CD4-positive, alpha-beta T cell (primary cell): ENCODE results near the gene SNX7. TPM values are rescaled to one million over a fixed set of nuclear protein-coding genes. Genes with fewer than 3 reads are reported as not detected.

Source experiments
- ATAC-seq: fragments of 200-7000 bp; cut with Tn5 transposase; one replicate; pipeline ENCODE4 v1.10.0; 2022; ENCODE audit warnings: mild to moderate bottlenecking; ENCODE audit not compliant: poor library complexity
- CTCF ChIA-PET: fragments of 350-600 bp; sonication (Branson Sonifier 250); formaldehyde crosslinking; loops from one replicate; lab custom pipeline; 2021; ENCODE audit warnings: antibody characterized with exemption, inconsistent platforms; lab: Charles Lee
- POLR2A ChIA-PET: fragments of 350-600 bp; sonication (Branson Sonifier 250); formaldehyde crosslinking; loops from one replicate; lab custom pipeline; 2021; ENCODE audit warnings: antibody characterized with exemption, inconsistent platforms; lab: Charles Lee
- DNase-seq, 14 experiments: peaks; one replicate each; pipeline ENCODE4 v3.0.0-alpha.2; 2013 to 2020; ENCODE audit warnings: mixed read lengths in 2 of 14
- H3K27ac ChIP-seq, 2 donors: one replicate each; pipeline versions ENCODE4 v1.5.1 to v1.7.0; 2013; ENCODE audit warnings: low read length in 2 of 2, low read depth in 1 of 2, mild to moderate bottlenecking in 1 of 2
- H3K27me3 ChIP-seq, 2 experiments: 1 replicate in 1 of 2; 2 replicates in 1 of 2; pipeline versions ENCODE4 v1.6.1 to v1.7.0; 2013; ENCODE audit warnings: low read length in 2 of 2, control low read depth in 1 of 2, mild to moderate bottlenecking in 1 of 2, moderate library complexity in 1 of 2; ENCODE audit not compliant: insufficient read depth in 2 of 2, control insufficient read depth in 1 of 2
- H3K36me3 ChIP-seq: one replicate; pipeline ENCODE4 v1.6.1; 2013; ENCODE audit warnings: low read length, control low read depth; ENCODE audit not compliant: insufficient read depth
- H3K4me1 ChIP-seq: one replicate; pipeline ENCODE4 v1.6.1; 2013; ENCODE audit warnings: low read length, control low read depth; ENCODE audit not compliant: insufficient read depth
- H3K4me3 ChIP-seq: one replicate; pipeline ENCODE4 v1.5.1; 2013; ENCODE audit warnings: mild to moderate bottlenecking, low read length, moderate library complexity
- H3K9me3 ChIP-seq, 2 experiments: 1 replicate in 1 of 2; 2 replicates in 1 of 2; pipeline versions ENCODE4 v1.6.1 to v1.7.0; 2013; ENCODE audit warnings: low read length in 2 of 2, mild to moderate bottlenecking in 2 of 2, control low read depth in 1 of 2, moderate library complexity in 1 of 2; ENCODE audit not compliant: control insufficient read depth in 1 of 2, insufficient read depth in 1 of 2
- H3K27ac Mint-ChIP-seq: one replicate; pipeline ENCODE4 v1.8.0; 2020; ENCODE audit warnings: mixed read lengths
- H3K27me3 Mint-ChIP-seq: one replicate; pipeline ENCODE4 v1.8.0; 2021; ENCODE audit warnings: mixed read lengths
- H3K36me3 Mint-ChIP-seq: one replicate; pipeline ENCODE4 v1.8.0; 2021; ENCODE audit warnings: low read depth, mixed read lengths
- H3K4me1 Mint-ChIP-seq: one replicate; pipeline ENCODE4 v1.8.0; 2021; ENCODE audit warnings: low read depth, mixed read lengths
- H3K4me3 Mint-ChIP-seq: one replicate; pipeline ENCODE4 v1.8.0; 2020; ENCODE audit warnings: mild to moderate bottlenecking, mixed read lengths
- H3K9me3 Mint-ChIP-seq: one replicate; pipeline ENCODE4 v1.8.0; 2020; ENCODE audit warnings: mixed read lengths
- intact Hi-C, 2 experiments: fragments of 100-400 bp; cut with DNase I in 1 of 2; cut with micrococcal nuclease in 1 of 2; formaldehyde crosslinking; loops; one replicate each; pipeline versions ENCODE4 v1.15.1 to v1.9.0; 2023 to 2025; cut with DNase I, micrococcal nuclease
- total RNA-seq, 174 experiments: library from RNA in 2 of 174; stranded (reverse) in 2 of 174; gene quantifications; one replicate each; pipeline ENCODE4 v1.2.3 and lab custom pipeline; 2021 to 2026
- TF ChIP-seq, protein P1 (sequence below): fragments of 200-600 bp; IDR thresholded peaks from one replicate; pipeline ENCODE4 v1.8.0; 2022; ENCODE audit warnings: antibody characterized with exemption, mild to moderate bottlenecking

Gene SNX7
- total RNA-seq, 2 experiments from 2014 or later: not detected

DNA sequence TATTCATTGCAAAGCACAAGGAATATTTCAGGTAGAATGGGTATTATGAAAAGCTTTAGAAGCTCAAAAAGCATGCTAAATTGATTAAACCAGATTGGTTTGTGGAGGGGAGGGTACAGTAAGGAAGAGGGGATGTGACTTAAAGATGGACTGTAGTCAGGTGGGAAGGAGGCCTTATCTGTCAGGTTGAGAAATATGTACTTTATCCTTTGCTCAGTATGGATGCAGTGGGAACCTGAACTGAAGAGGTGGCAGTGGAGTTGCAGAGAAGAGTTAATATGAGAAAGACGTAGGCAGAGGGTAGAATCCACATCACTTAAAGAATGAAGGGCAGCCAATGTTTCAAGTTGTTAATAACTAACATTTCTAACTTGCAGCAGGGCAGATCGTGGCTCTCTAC lies 44.1 kb downstream of the SNX7 start:
- Histone ChIP-seq H3K27ac (no peak overlapping the region), H3K4me3 (no peak overlapping the region), H3K9me3 (no peaks in the 10 kb centered on the region), H3K36me3 (no peaks in the 10 kb centered on the region), H3K27me3 (no peaks in the 10 kb centered on the region), H3K4me1 (no peaks in the 10 kb centered on the region)
- H3K36me3 Mint-ChIP-seq: no peaks in the 10 kb centered on the region
- DNase-seq (no peak), ATAC-seq (no peak)
- ChIA-PET POLR2A (no interaction called here), CTCF (no interaction called here)
- H3K9me3 Mint-ChIP-seq: no peaks in the 10 kb centered on the region
- H3K4me3 Mint-ChIP-seq: no peak overlapping the region
- H3K4me1 Mint-ChIP-seq: no peaks in the 10 kb centered on the region
- no peak overlapping the region for H3K27ac Mint-ChIP-seq
- TF ChIP-seq, protein P1, sequence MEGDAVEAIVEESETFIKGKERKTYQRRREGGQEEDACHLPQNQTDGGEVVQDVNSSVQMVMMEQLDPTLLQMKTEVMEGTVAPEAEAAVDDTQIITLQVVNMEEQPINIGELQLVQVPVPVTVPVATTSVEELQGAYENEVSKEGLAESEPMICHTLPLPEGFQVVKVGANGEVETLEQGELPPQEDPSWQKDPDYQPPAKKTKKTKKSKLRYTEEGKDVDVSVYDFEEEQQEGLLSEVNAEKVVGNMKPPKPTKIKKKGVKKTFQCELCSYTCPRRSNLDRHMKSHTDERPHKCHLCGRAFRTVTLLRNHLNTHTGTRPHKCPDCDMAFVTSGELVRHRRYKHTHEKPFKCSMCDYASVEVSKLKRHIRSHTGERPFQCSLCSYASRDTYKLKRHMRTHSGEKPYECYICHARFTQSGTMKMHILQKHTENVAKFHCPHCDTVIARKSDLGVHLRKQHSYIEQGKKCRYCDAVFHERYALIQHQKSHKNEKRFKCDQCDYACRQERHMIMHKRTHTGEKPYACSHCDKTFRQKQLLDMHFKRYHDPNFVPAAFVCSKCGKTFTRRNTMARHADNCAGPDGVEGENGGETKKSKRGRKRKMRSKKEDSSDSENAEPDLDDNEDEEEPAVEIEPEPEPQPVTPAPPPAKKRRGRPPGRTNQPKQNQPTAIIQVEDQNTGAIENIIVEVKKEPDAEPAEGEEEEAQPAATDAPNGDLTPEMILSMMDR: no peak
- H3K27me3 Mint-ChIP-seq: no peaks in the 10 kb centered on the region
- intact Hi-C loops: no loop called here

- H3K36me3 Mint-ChIP-seq: no peaks in the 10 kb centered on the region
- Histone ChIP-seq H3K27ac (no peak overlapping the region), H3K9me3 (no peaks in the 10 kb centered on the region), H3K27me3 (no peaks in the 10 kb centered on the region), H3K4me1 (no peaks in the 10 kb centered on the region), H3K4me3 (no peak overlapping the region), H3K36me3 (no peaks in the 10 kb centered on the region)
- H3K4me3 Mint-ChIP-seq: no peak overlapping the region
- H3K27me3 Mint-ChIP-seq: no peaks in the 10 kb centered on the region
- H3K4me1 Mint-ChIP-seq: no peaks in the 10 kb centered on the region
- ChIA-PET POLR2A (no interaction called here), CTCF (no interaction called here)
- H3K27ac Mint-ChIP-seq: no peak overlapping the region
- ATAC-seq (no peak), DNase-seq (no peak)
- intact Hi-C loops: no loop called here
- H3K9me3 Mint-ChIP-seq: no peaks in the 10 kb centered on the region
- TF ChIP-seq, protein P1: no peak
These were observed 44.8 kb downstream of the SNX7 start for GRCh38 chr1:98706173-98706843.

DNA sequence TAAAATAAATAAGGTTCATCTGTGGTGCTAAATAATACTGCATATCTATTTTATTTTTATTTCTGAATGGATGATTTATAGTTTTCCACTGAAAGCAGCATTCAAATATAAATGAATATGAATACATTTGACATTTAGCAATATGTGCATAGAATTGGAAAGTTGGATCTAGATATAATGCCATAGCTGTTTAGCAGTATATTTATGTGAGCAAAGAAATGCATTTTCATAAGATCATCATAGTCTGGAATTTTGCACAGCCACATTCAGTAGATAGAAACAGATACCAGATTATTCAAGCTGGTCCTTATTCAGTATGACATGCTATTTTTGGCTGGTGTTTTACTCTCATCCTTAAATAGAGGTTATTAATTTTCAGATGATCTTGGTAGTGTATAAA lies 46.0 kb downstream of the SNX7 start:
- Histone ChIP-seq H3K27me3 (no peaks in the 10 kb centered on the region), H3K4me1 (no peaks in the 10 kb centered on the region), H3K27ac (no peak overlapping the region), H3K9me3 (no peaks in the 10 kb centered on the region), H3K4me3 (no peak overlapping the region), H3K36me3 (no peaks in the 10 kb centered on the region)
- ChIA-PET POLR2A (no interaction called here), CTCF (no interaction called here)
- intact Hi-C loops: no loop called here
- Mint-ChIP-seq H3K4me1 (no peaks in the 10 kb centered on the region), H3K27ac (no peak overlapping the region), H3K4me3 (no peak overlapping the region), H3K9me3 (no peaks in the 10 kb centered on the region), H3K27me3 (no peaks in the 10 kb centered on the region), H3K36me3 (no peaks in the 10 kb centered on the region)
- no peak for DNase-seq
- TF ChIP-seq, protein P1: no peak
- no peak for ATAC-seq
